ENCODE results near the gene DCST1. TPM values are rescaled to one million over a fixed set of nuclear protein-coding genes. Genes with fewer than 3 reads are reported as not detected.

Gene DCST1
- total and polyA plus RNA-seq, 2 experiments from 2014 or later: not detected

DNA sequence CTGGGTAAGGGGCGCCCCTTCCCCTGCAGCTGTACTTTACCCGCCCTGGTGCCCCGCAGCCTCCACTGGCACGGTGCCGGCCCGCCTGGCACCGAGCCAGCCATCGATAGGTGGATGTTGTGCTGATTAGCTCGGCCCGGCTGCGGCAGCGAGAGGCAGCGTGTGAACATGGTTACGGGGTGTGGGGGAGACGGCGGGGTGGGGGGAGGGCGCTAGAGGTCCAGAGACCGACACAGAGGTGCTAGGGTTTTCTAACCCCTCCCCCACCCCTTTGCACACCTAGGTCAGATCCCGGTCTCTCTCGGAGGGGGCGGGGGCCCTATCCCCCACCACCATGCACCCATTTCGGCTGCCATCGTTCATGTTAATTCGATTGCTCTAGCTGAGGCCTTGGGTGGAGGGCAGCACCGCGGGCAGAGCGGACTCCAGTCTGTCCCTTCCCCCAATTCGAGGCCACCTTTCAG is 36.6 kb downstream of the DCST1 start:
- H2AFZ ChIP-seq: peak overlapping the region; percentile 69
- DNase-seq: no peak
- H3K27ac ChIP-seq: no peak overlapping the region
- 31 to 34% methylated on average over 20 to 23 of the region's 28 CpGs for WGBS, 2 experiments (ENCODE audit: low coverage in 1 of 2, low lambda C conversion rate in 2 of 2, missing lambda C conversion rate in 2 of 2)
- H3K9me3 ChIP-seq (ENCODE audit: low read depth): no peaks in the 10 kb centered on the region
- H3K9ac ChIP-seq: peak overlapping the region; percentile 78
- no peaks in the 10 kb centered on the region for H3K36me3 ChIP-seq (ENCODE audit: low read depth)
- H3F3A ChIP-seq (ENCODE audit: insufficient read depth): no peaks in the 10 kb centered on the region
- H3K79me2 ChIP-seq (ENCODE audit: insufficient read depth): 0 out of 2 replicates have a peak, but pooled peaks cover under 1% of the 10 kb centered on the region
- H3K9me2 ChIP-seq (ENCODE audit: insufficient read depth): no peaks in the 10 kb centered on the region
- peak overlapping the region; percentile 67 for H3K4me3 ChIP-seq
- in situ Hi-C loops (cut with MboI): no loop called here
- no peaks in the 10 kb centered on the region for H4K20me1 ChIP-seq (ENCODE audit: insufficient read depth)
- no peaks in the 10 kb centered on the region for H3K27me3 ChIP-seq (replicated peaks; ENCODE audit: insufficient read depth)
- H3K4me2 ChIP-seq (ENCODE audit: unreplicated experiment): peak overlapping the region; percentile 80
- no peak for TF ChIP-seq EZH2 (IDR thresholded peaks at IDR 0.05; ENCODE audit: insufficient read depth, poor library complexity, severe bottlenecking)
- no peak for TF ChIP-seq EZH2phosphoT487 (IDR thresholded peaks at IDR 0.05; ENCODE audit: insufficient read depth, low read depth)
- H3K4me1 ChIP-seq (ENCODE audit: insufficient read depth): 0 out of 2 replicates have a peak, but pooled peaks cover 4% of the 10 kb centered on the region

DNA sequence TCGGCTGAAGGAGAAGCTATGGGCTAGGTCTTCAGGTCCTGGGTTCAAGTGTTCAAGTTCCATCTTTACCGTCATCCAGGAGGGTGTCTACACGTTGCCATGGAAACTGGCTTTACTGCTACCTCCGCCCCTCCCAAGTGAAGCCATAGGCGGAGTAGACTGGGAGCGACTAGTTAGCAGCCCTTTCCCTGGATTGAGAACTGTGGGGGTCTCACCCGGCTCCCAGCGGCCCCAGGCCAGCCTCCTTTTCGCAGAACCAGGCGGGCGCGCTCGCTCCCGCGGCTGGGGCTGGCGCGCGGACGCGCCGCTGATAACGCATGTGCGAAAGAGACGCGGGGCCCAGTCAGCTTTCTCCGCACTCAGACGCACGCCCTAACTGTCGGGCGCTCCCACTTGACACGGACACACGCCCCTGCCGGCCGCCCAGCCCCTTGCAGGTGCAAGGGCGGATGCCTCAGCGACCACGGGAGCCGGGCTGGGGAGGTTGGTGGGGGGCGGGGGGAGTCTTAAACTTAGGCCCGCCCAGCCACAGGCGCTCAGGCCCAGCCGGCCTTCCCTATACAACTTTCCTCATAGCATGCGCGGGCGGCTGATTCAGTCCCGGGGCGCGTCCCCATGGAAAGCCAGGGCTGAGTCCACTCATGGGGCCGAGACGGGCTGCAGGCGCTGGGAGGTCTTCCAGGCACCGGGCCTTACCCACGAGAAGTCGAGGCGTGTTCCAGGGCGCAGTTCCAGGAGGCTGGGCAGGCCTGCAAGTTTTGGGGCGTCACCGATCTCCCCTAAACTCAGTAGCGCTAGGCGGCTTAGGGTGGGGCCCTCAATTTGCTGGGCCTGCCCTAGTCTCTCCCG is 37.3 kb downstream of the DCST1 start:
- Histone ChIP-seq H2AFZ (peak overlapping the region; percentile 69), H4K20me1 (ENCODE audit: insufficient read depth) (no peaks in the 10 kb centered on the region), H3F3A (ENCODE audit: insufficient read depth) (no peaks in the 10 kb centered on the region), H3K27me3 (replicated peaks; ENCODE audit: insufficient read depth) (no peaks in the 10 kb centered on the region), H3K9ac (peak overlapping the region; percentile 78), H3K36me3 (ENCODE audit: low read depth) (no peaks in the 10 kb centered on the region), H3K4me2 (ENCODE audit: unreplicated experiment) (peak overlapping the region; percentile 80), H3K9me3 (ENCODE audit: low read depth) (no peaks in the 10 kb centered on the region), H3K4me3 (peak overlapping the region; percentile 67), H3K9me2 (ENCODE audit: insufficient read depth) (no peaks in the 10 kb centered on the region), H3K4me1 (ENCODE audit: insufficient read depth) (0 out of 2 replicates have a peak, but pooled peaks cover 4% of the 10 kb centered on the region), H3K79me2 (ENCODE audit: insufficient read depth) (no peaks in the 10 kb centered on the region), H3K27ac (peak overlapping the region; percentile 44)
- WGBS, 2 experiments (ENCODE audit: low coverage in 1 of 2, low lambda C conversion rate in 2 of 2, missing lambda C conversion rate in 2 of 2): 2 to 3% methylated on average over 50 to 59 of the region's 61 CpGs
- peak; percentile 95 for DNase-seq
- in situ Hi-C loops (cut with MboI): no loop called here
- TF ChIP-seq EZH2phosphoT487 (IDR thresholded peaks at IDR 0.05; ENCODE audit: insufficient read depth, low read depth): no peak
- no peak for TF ChIP-seq EZH2 (IDR thresholded peaks at IDR 0.05; ENCODE audit: insufficient read depth, poor library complexity, severe bottlenecking)

DNA sequence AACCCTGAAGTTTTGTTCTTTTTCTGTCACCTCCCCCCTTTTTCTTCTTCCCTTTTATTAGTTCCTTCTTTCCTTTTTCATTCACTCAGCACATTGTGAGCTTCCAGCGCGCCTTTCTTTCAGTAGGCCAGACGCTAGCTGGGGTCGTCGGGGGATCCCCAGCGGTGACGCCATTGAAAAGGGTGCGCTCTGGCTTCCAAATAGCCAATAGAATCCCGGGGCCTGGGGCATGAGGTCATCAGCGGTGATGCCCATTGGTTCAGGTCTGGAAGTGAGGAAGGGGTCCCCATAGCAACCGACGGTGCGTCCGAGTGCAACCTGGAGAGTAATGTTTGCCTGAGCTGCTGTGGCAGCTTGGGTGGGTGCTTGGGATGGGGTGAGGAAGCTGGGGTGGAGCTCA is 38.1 kb downstream of the DCST1 start:
- Histone ChIP-seq H3K4me3 (no peak overlapping the region; the same call in 1 of the 2 replicates), H3K4me2 (ENCODE audit: unreplicated experiment) (peak overlapping the region; percentile 80), H3K9ac (peak overlapping the region; percentile 78), H3K9me3 (ENCODE audit: low read depth) (no peaks in the 10 kb centered on the region), H3K79me2 (ENCODE audit: insufficient read depth) (no peaks in the 10 kb centered on the region), H4K20me1 (ENCODE audit: insufficient read depth) (no peaks in the 10 kb centered on the region), H3K36me3 (ENCODE audit: low read depth) (no peaks in the 10 kb centered on the region), H3K27ac (peak overlapping the region; percentile 44; the same call in 1 of the 2 replicates), H3K4me1 (ENCODE audit: insufficient read depth) (0 out of 2 replicates have a peak, but pooled peaks cover 4% of the 10 kb centered on the region), H3K27me3 (replicated peaks; ENCODE audit: insufficient read depth) (no peaks in the 10 kb centered on the region), H2AFZ (peak overlapping the region; percentile 69), H3K9me2 (ENCODE audit: insufficient read depth) (no peaks in the 10 kb centered on the region), H3F3A (ENCODE audit: insufficient read depth) (no peaks in the 10 kb centered on the region)
- WGBS, 2 experiments (ENCODE audit: low coverage in 1 of 2, low lambda C conversion rate in 2 of 2, missing lambda C conversion rate in 2 of 2): 80 to 81% methylated on average over 14 of the region's 14 CpGs
- TF ChIP-seq EZH2 (IDR thresholded peaks at IDR 0.05; ENCODE audit: insufficient read depth, poor library complexity, severe bottlenecking) (no peak), EZH2phosphoT487 (IDR thresholded peaks at IDR 0.05; ENCODE audit: insufficient read depth, low read depth) (no peak)
- DNase-seq: no peak
- in situ Hi-C loops (cut with MboI): no loop called here

GRCh38 chr1:155072531-155073289 is 39.1 kb downstream of the DCST1 start:
- no peak for DNase-seq
- Histone ChIP-seq H3K9me2 (ENCODE audit: insufficient read depth) (no peaks in the 10 kb centered on the region), H4K20me1 (ENCODE audit: insufficient read depth) (no peaks in the 10 kb centered on the region), H3K4me2 (ENCODE audit: unreplicated experiment) (no peak overlapping the region), H3K9ac (no peak overlapping the region), H3K4me3 (no peak overlapping the region), H3K27ac (no peak overlapping the region), H3K27me3 (replicated peaks; ENCODE audit: insufficient read depth) (no peaks in the 10 kb centered on the region), H3F3A (ENCODE audit: insufficient read depth) (no peaks in the 10 kb centered on the region), H2AFZ (no peak overlapping the region), H3K4me1 (ENCODE audit: insufficient read depth) (0 out of 2 replicates have a peak, but pooled peaks cover 4% of the 10 kb centered on the region), H3K9me3 (ENCODE audit: low read depth) (no peaks in the 10 kb centered on the region), H3K79me2 (ENCODE audit: insufficient read depth) (no peaks in the 10 kb centered on the region), H3K36me3 (ENCODE audit: low read depth) (no peaks in the 10 kb centered on the region)
- in situ Hi-C loops (cut with MboI): no loop called here
- TF ChIP-seq EZH2phosphoT487 (IDR thresholded peaks at IDR 0.05; ENCODE audit: insufficient read depth, low read depth): no peak
- TF ChIP-seq EZH2 (IDR thresholded peaks at IDR 0.05; ENCODE audit: insufficient read depth, poor library complexity, severe bottlenecking): no peak
- WGBS, 2 experiments (ENCODE audit: low coverage in 1 of 2, low lambda C conversion rate in 2 of 2, missing lambda C conversion rate in 2 of 2): 55 to 57% methylated on average over 7 of the region's 7 CpGs

All from GM23248 (cell line).